ENCODE data around the gene IPO9.

The IPO9 gene

GRCh38 chr1:201791779-201792173 is 37.2 kb upstream of the IPO9 start:
- no peaks in the 10 kb centered on the region for H3K27me3 ChIP-seq (ENCODE audit: insufficient read depth, low read length)
- H3K36me3 ChIP-seq (ENCODE audit: insufficient read depth, low read length), result peaks cover 80% of the 10 kb centered on the region
- no peaks in the 10 kb centered on the region for H3K4me1 ChIP-seq (ENCODE audit: insufficient read depth, low read length)
- H3K9me3 ChIP-seq (ENCODE audit: low read length), result peaks cover 2% of the 10 kb centered on the region
- no peak overlapping the region for H2AFZ ChIP-seq (ENCODE audit: low read depth, low read length)
- H3K4me3 ChIP-seq (ENCODE audit: low read length), result no peak overlapping the region

DNA sequence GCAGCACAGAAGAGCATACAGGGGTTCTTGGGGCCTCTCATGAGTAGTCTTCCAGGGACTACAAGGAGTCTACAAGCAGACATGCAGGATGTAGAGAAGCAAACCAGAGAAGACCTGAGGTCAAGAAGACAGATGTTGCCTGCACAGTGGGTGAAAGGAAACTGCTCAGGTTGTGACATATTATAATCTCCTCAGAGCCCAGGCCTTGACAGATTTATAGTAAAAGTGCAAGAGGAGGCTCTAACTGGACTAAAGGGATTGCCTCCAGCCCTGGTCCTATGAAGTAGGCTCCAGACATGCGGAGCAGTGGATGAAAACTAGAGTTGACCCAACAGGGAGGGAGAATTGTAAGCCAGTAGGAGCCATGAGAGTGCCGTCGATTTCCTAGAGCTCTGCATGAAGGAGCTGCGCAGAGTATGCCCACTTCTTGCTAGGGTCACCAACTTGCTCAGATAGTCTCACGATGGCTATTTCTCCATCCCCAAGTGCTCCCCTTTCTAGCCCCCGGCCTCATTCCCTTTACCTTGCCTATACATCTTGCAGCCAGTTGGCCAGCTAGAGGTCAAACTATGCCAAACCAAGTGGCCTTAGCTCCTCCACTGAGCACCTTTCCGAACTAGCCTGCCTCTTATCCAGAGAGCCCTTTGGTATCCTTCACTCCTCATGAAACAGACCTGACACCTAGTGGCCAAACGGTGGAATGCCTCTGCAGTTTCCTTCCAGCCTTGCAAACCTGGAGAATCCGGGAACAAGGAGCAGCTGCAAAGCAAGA is 36.2 kb upstream of the IPO9 start:
- Histone ChIP-seq H3K27me3 (ENCODE audit: insufficient read depth, low read length) (no peaks in the 10 kb centered on the region), H2AFZ (ENCODE audit: low read depth, low read length) (no peak overlapping the region), H3K9me3 (ENCODE audit: low read length) (peaks cover 2% of the 10 kb centered on the region), H3K36me3 (ENCODE audit: insufficient read depth, low read length) (peaks cover 79% of the 10 kb centered on the region), H3K4me1 (ENCODE audit: insufficient read depth, low read length) (no peaks in the 10 kb centered on the region), H3K4me3 (ENCODE audit: low read length) (no peak overlapping the region)

- no peak overlapping the region for H2AFZ ChIP-seq (ENCODE audit: low read depth, low read length)
- peaks cover 2% of the 10 kb centered on the region for H3K9me3 ChIP-seq (ENCODE audit: low read length)
- H3K27me3 ChIP-seq (ENCODE audit: insufficient read depth, low read length), result no peaks in the 10 kb centered on the region
- no peak overlapping the region for H3K4me3 ChIP-seq (ENCODE audit: low read length)
- H3K4me1 ChIP-seq (ENCODE audit: insufficient read depth, low read length), result no peaks in the 10 kb centered on the region
- peaks cover 75% of the 10 kb centered on the region for H3K36me3 ChIP-seq (ENCODE audit: insufficient read depth, low read length)
These were observed 35.5 kb upstream of the IPO9 start for GRCh38 chr1:201793306-201793925.

GRCh38 chr1:201795066-201795465 is 33.9 kb upstream of the IPO9 start:
- Histone ChIP-seq H3K27me3 (ENCODE audit: insufficient read depth, low read length) (no peaks in the 10 kb centered on the region), H2AFZ (ENCODE audit: low read depth, low read length) (no peak overlapping the region), H3K9me3 (ENCODE audit: low read length) (peaks cover 2% of the 10 kb centered on the region), H3K4me1 (ENCODE audit: insufficient read depth, low read length) (no peaks in the 10 kb centered on the region), H3K36me3 (ENCODE audit: insufficient read depth, low read length) (peaks cover 67% of the 10 kb centered on the region), H3K4me3 (ENCODE audit: low read length) (no peak overlapping the region)

DNA sequence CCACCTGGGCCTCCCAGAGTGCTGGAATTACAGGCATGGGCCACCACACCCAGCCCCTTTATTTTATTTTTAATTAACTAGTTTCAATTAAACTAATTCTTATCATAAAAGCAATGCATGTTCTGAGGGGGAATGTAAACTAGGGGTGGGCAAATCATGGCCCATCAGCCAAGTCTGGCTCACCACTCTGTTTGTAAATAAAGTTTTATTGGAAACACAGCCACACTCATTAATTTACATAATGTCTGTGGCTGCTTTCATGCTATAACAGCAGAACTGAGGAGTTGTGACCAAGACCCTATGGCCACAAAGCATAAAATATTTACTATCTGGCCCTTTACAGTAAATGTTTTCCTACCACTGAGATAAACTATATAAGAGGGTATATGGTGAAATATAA is 28.7 kb upstream of the IPO9 start:
- Histone ChIP-seq H3K4me3 (ENCODE audit: low read length) (no peak overlapping the region), H3K27me3 (ENCODE audit: insufficient read depth, low read length) (no peaks in the 10 kb centered on the region), H2AFZ (ENCODE audit: low read depth, low read length) (no peak overlapping the region), H3K4me1 (ENCODE audit: insufficient read depth, low read length) (no peaks in the 10 kb centered on the region), H3K36me3 (ENCODE audit: insufficient read depth, low read length) (peaks cover 64% of the 10 kb centered on the region), H3K9me3 (ENCODE audit: low read length) (peaks cover 2% of the 10 kb centered on the region)

DNA sequence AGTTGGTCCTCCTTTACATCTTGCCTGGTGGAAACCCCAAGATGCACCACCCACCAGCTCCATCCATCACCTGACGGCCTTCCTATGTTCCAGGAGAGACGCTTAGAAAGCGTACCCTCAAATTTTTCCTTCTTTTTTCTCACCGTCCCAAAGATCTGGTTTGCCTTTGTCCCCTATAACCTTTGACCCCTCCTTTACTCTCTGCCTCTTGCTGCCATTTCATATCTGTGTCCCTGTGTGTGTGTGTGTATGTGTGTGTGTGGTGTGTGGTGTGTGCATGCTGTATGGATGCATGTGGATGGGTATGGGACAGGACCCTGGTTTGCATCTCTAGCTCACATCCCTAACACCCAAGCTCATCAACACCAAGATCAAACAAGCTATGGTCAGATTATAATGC is 22.2 kb upstream of the IPO9 start:
- no peaks in the 10 kb centered on the region for H3K27me3 ChIP-seq (ENCODE audit: insufficient read depth, low read length)
- H2AFZ ChIP-seq (ENCODE audit: low read depth, low read length), result no peak overlapping the region
- no peaks in the 10 kb centered on the region for H3K4me1 ChIP-seq (ENCODE audit: insufficient read depth, low read length)
- H3K9me3 ChIP-seq (ENCODE audit: low read length), result no peaks in the 10 kb centered on the region
- H3K4me3 ChIP-seq (ENCODE audit: low read length), result no peak overlapping the region
- peaks cover 85% of the 10 kb centered on the region for H3K36me3 ChIP-seq (ENCODE audit: insufficient read depth, low read length)

GRCh38 chr1:201807958-201808632 is 20.9 kb upstream of the IPO9 start:
- Histone ChIP-seq H2AFZ (ENCODE audit: low read depth, low read length) (no peak overlapping the region), H3K9me3 (ENCODE audit: low read length) (no peaks in the 10 kb centered on the region), H3K27me3 (ENCODE audit: insufficient read depth, low read length) (no peaks in the 10 kb centered on the region), H3K4me3 (ENCODE audit: low read length) (no peak overlapping the region), H3K36me3 (ENCODE audit: insufficient read depth, low read length) (peaks cover 97% of the 10 kb centered on the region), H3K4me1 (ENCODE audit: insufficient read depth, low read length) (no peaks in the 10 kb centered on the region)

DNA sequence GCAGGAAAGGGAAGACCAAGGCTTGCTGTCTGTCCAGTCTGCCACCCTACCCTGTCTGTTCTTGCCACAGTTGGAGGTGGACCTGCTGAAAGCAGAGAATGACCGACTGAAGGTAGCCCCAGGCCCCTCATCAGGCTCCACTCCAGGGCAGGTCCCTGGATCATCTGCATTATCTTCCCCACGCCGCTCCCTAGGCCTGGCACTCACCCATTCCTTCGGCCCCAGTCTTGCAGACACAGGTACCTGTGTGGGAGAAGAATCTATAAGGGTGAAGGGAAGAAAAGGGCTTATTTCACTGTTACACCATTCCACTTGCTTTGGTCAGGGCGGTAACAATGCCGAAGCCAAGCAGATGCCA is 20.3 kb upstream of the IPO9 start:
- Histone ChIP-seq H3K27me3 (ENCODE audit: insufficient read depth, low read length) (no peaks in the 10 kb centered on the region), H3K4me3 (ENCODE audit: low read length) (no peak overlapping the region), H3K36me3 (ENCODE audit: insufficient read depth, low read length) (peaks cover 95% of the 10 kb centered on the region), H3K9me3 (ENCODE audit: low read length) (no peaks in the 10 kb centered on the region), H3K4me1 (ENCODE audit: insufficient read depth, low read length) (no peaks in the 10 kb centered on the region), H2AFZ (ENCODE audit: low read depth, low read length) (no peak overlapping the region)

GRCh38 chr1:201809876-201810275 is 19.1 kb upstream of the IPO9 start:
- no peaks in the 10 kb centered on the region for H3K4me1 ChIP-seq (ENCODE audit: insufficient read depth, low read length)
- no peaks in the 10 kb centered on the region for H3K27me3 ChIP-seq (ENCODE audit: insufficient read depth, low read length)
- no peak overlapping the region for H2AFZ ChIP-seq (ENCODE audit: low read depth, low read length)
- no peak overlapping the region for H3K4me3 ChIP-seq (ENCODE audit: low read length)
- no peaks in the 10 kb centered on the region for H3K9me3 ChIP-seq (ENCODE audit: low read length)
- H3K36me3 ChIP-seq (ENCODE audit: insufficient read depth, low read length), result peaks cover 90% of the 10 kb centered on the region

DNA sequence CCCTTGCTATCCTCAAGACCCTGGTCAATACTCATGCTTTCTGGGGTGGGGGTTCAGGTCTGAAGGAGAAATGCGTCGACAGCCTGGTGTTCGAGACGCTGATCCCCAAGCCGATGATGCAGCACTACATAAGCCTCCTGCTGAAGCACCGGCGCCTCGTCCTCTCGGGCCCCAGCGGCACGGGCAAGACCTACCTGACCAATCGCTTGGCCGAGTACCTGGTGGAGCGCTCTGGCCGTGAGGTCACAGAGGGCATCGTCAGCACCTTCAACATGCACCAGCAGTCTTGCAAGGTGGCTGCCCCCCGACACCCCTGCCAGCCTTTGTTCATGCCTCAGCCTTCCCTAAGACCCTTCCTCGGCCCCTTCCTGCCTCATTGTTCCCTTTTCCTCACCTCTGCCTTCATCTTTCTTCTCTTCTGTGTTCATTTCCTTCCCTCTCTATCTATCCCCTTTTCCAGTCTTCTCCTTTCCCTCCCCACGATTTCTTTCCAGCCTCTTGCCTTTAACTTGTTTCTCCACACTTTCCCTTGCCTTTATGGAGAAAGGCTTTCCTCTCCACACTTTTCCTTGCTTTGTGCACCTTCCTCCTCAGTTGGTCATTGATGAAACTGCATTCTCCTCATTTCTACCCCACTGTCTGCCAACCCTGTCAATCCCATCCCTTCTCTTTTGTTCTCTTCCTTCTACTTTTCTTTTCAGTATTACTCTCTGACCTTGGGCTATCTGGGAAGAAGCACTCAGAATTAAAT is 18.3 kb upstream of the IPO9 start:
- H3K27me3 ChIP-seq (ENCODE audit: insufficient read depth, low read length), result no peaks in the 10 kb centered on the region
- no peaks in the 10 kb centered on the region for H3K9me3 ChIP-seq (ENCODE audit: low read length)
- H3K36me3 ChIP-seq (ENCODE audit: insufficient read depth, low read length), result peaks cover 89% of the 10 kb centered on the region
- no peak overlapping the region for H3K4me3 ChIP-seq (ENCODE audit: low read length)
- H2AFZ ChIP-seq (ENCODE audit: low read depth, low read length), result no peak overlapping the region
- H3K4me1 ChIP-seq (ENCODE audit: insufficient read depth, low read length), result no peaks in the 10 kb centered on the region

DNA sequence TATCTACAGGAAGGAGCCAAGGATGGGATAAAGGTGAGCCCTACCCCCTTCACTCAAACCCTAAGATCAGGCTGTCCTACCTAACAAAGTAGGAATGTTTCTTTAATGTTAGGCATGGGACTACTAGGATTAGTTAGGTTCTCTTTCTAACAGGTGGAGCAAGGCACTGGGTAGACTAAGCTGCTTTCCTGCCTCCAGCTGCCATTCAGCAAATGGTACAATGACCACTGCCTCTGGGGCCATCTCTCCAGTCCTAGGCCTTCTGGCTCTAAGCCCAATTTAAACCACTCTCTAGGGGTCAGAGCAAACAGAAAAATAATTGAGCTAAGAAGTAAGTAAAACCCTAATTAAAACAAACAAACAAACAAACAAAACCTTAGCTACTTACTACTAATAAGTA is 15.7 kb upstream of the IPO9 start:
- H3K36me3 ChIP-seq (ENCODE audit: insufficient read depth, low read length), result peaks cover 90% of the 10 kb centered on the region
- no peaks in the 10 kb centered on the region for H3K27me3 ChIP-seq (ENCODE audit: insufficient read depth, low read length)
- H3K4me3 ChIP-seq (ENCODE audit: low read length), result no peak overlapping the region
- no peaks in the 10 kb centered on the region for H3K9me3 ChIP-seq (ENCODE audit: low read length)
- no peaks in the 10 kb centered on the region for H3K4me1 ChIP-seq (ENCODE audit: insufficient read depth, low read length)
- H2AFZ ChIP-seq (ENCODE audit: low read depth, low read length), result no peak overlapping the region

DNA sequence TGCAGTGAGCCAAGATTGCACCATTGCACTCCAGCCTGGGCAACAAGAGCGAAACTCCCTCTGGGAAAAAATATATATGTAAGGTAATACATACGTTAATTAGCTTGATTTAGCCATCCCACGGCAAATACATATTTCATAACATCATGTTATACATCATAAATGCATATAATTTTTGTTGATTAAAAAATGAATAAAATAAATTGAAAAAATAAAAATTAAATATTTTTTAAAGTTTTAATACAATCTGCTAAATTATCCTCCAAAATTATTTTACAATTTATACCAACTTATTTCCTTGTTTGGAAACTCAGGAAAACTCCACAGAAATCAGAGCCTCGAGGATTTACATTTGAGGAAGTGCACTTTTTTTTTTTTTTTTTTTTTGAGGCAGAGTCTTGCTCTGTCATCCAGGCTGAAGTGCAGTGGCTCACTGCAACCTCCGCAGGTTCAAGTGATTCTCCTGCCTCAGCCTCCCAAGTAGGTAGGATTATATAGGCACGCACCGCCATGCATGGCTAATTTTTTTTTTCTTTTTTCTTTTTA is 12.6 kb upstream of the IPO9 start:
- H3K36me3 ChIP-seq (ENCODE audit: insufficient read depth, low read length), result peaks cover 90% of the 10 kb centered on the region
- no peaks in the 10 kb centered on the region for H3K9me3 ChIP-seq (ENCODE audit: low read length)
- no peak overlapping the region for H3K4me3 ChIP-seq (ENCODE audit: low read length)
- no peak overlapping the region for H2AFZ ChIP-seq (ENCODE audit: low read depth, low read length)
- no peaks in the 10 kb centered on the region for H3K27me3 ChIP-seq (ENCODE audit: insufficient read depth, low read length)
- H3K4me1 ChIP-seq (ENCODE audit: insufficient read depth, low read length), result no peaks in the 10 kb centered on the region
